GM20000 (cell line): ENCODE results near the gene ZCCHC14.

ENCODE experiments used
- DNase-seq: peaks from one replicate; pipeline ENCODE4 v3.0.0; 2012; ENCODE audit warnings: low spot score
- TF ChIP-seq, protein P1 (sequence below): IDR thresholded peaks from 2 replicates; pipeline ENCODE4 v1.5.1; 2012; ENCODE audit warnings: mild to moderate bottlenecking, control low read depth; ENCODE audit errors: extremely low read depth, missing control alignments

The ZCCHC14 gene

DNA sequence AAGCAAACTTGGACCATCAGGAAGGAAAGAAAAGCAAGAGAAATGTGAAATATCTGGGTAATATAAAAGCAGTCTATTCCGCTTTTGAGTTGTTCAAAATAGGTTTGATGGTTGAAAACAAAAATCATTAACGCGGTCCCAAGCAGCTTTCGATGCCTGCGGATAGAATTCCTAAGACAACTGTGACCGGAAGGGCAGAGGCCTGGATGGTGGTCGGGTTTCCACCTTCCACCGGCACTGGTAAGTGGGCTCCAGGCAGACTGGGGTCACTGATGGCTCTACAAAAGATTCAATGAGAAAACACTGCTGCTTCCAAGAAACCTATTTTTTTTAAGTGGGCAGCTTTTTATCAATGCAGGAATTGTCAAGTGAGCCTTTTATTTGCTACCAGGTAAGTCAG is 49.8 kb downstream of the ZCCHC14 start:
- TF ChIP-seq, protein P1, sequence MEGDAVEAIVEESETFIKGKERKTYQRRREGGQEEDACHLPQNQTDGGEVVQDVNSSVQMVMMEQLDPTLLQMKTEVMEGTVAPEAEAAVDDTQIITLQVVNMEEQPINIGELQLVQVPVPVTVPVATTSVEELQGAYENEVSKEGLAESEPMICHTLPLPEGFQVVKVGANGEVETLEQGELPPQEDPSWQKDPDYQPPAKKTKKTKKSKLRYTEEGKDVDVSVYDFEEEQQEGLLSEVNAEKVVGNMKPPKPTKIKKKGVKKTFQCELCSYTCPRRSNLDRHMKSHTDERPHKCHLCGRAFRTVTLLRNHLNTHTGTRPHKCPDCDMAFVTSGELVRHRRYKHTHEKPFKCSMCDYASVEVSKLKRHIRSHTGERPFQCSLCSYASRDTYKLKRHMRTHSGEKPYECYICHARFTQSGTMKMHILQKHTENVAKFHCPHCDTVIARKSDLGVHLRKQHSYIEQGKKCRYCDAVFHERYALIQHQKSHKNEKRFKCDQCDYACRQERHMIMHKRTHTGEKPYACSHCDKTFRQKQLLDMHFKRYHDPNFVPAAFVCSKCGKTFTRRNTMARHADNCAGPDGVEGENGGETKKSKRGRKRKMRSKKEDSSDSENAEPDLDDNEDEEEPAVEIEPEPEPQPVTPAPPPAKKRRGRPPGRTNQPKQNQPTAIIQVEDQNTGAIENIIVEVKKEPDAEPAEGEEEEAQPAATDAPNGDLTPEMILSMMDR = no peak
- no peak for DNase-seq

DNA sequence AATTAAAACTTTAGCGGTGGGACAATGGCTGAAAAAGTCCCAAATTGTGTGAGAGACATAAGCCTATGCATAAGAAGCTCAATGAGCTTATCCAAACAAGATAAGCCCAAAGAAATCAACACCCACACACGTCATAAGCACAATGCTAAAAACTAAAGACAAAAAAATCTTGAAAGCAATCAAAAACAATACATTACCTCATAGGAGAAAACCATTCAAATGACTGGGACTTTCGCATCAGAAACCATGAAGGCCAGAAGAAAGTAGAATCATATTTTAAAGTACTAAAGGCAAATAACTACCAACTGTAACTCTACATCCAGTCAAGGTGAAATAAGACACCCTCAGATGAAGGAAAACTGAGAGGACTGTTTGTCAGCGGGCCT is 50.2 kb downstream of the ZCCHC14 start:
- DNase-seq = no peak
- TF ChIP-seq, protein P1 = no peak

DNA sequence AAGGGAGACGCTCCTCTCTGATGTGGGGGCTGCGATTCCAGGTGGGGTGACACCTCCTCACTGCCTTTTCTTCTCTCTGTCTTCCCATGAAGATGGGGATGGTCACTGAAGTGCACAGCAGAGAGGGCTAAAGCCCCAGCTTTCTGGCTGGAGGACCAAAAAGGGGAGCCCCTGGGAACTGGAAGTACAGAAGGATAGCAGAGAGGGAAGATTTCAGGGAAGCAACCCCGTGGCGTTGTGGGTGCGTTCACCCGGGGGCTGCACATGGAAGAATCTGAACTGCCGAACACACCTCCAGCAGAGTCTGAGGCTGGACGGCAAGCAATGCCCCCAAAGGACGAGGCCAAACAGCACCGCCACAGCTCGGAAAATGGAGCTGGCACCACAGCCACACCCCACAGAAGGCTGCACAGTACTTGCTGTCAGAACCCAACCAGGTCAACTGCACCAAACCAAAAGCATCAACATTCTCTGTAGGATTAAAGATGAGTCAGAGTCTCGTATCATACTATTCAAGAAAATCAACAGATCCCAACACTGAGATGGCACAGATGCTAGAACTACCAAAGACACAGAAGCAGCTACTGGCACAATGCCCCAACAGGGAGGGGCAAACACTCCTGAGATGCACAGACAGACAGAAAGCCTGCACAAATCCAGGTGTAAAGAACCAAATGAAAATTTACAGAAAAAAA is 50.8 kb downstream of the ZCCHC14 start:
- TF ChIP-seq, protein P1 = no peak
- DNase-seq = no peak

DNA sequence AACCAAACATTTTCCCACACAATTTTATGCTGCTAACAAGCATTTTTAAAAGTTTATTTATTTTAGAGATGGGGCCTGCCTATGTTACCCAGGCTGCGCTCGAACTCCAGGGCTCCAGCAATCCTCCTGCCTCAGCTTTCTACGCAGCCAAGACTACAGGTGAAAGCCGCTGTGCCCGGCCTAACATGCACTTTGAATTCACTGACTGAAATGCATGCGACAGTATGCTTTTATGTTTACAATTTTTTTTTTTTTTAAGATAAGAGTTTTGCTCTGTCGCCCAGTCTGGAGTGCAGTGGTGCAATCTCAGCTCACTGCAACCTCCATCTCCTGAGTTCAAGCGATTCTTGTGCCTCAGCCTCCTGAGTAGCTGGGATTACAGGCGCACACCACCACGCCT is 52.9 kb downstream of the ZCCHC14 start:
- TF ChIP-seq, protein P1 = no peak
- no peak for DNase-seq

DNA sequence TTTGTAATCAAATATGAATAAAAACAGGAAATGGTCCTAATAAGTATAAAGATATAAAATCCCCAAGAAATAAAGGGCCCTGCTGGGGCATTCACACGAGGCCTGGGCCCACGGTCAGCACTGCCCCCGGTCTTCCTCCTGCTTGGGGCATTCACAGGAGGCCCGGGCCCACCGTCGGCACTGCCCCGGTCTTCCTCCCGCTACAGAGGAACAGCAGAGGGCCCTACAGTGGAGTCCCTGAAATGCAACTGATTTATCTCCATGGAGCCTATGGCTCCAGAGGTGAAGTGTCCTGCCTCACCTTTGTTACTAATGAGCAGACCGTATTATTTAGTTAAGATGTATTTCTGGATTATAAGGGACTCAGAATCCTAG is 54.2 kb downstream of the ZCCHC14 start:
- DNase-seq = no peak
- TF ChIP-seq, protein P1 = no peak

DNA sequence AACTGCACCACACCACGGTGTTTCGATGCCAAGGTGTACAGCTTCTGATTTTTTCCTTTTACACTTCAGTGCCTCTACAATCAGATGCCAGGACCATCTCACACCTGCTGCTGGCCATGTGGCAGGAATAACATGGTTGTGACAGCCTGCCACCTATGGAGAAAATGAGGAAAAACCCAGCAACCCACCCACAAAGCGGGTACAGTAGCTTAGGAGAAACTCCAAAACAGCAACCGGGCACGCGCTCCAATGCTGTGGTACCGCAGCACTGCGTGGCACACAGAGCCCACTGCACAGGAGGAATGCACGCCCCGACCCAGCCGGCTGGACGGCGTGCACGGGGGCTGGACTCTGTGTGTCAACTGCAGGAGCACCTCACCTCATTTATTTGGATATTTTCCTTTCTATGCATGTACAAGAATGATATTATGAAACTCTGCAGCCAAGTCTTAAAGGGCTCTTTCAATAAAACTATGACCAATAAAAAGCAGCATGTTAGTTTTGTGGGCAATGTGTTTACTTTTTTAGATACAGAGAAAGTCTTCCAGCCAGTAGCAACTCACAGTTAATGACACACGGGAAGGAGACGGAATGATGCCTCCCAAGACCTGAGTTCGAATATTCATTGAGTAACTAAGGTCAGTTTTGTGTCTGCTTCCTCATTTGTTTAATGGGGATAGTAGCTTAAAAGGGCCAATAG is 54.8 kb downstream of the ZCCHC14 start:
- TF ChIP-seq, protein P1 = no peak
- DNase-seq = no peak

DNA sequence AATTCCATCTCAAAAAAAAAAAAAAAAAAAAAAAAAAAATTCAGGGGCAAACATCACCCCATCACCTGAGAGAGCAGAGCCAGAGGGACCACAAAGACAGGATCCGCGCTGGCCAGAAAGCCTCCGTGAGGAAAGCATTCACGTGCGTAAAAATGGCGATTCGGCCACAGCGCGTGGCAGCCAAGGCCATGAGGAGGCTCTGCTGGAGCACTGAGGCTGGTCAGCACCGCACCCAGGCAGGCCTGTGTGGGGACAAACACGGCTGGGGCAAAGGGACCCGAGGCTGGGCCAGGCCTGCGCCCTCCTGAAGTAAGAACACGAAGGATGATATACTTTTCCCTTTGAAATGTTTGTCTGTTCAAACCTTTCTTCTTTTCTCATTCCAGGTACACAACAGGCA is 55.5 kb downstream of the ZCCHC14 start:
- TF ChIP-seq, protein P1 = no peak

More for the DNA sequence above, 55.5 kb downstream of the ZCCHC14 start:
- DNase-seq = no peak
